Activated CD4-positive, alpha-beta T cell treated with anti-CD3 and anti-CD28 coated beads for 1 hour (primary cell): Measurements from ENCODE around the gene SYCP2.

ENCODE experiments used
- DNase-seq: peaks from one replicate; pipeline ENCODE4 v3.0.0-alpha.2; 2020

SYCP2 gene

DNA sequence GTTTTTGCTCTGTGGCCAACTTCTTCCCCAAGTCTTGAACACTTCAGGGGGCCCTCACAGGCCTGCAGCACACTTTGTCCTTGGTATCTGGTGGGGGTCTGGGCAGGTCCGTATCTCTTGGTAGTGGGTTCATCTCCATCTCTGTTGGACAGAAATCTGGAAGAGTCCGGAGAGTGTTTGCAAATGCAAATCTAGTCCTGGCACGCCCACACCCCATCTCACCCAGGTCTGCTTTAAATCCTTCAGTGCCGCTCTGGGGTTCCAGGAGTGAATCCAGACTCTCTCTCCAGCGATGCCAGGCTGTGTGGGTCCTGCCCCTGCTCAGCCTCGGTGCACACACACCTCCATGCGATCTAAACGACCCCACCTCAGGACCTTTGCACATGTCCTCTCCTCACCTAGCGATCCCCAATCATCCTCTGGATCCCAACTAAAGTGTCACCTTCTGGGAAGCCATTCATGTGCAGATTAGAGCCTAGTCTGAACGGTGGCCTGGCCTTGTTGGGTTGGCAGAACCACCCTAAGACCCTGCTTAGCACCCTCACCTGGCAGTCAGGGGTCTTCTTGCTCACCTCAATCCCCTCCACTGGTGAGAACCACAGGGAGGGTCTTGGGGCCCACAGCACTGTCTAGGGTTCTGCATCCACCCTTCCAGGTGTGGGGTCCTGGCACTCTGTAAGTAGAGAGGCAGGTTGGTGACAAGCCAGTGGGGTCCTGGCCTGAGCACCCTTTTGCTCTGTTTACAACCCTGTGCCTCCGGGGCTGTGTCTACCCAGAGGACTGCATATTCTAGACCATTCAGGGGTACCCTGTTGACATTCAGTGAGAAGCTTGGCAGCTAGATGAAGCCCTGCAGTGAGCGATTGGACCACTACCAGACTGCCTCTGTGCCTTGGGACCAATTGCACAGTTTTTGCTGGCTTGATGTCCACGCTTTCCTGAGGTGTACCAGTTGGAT is 100.8 kb downstream of the SYCP2 start:
- DNase-seq = no peak

DNA sequence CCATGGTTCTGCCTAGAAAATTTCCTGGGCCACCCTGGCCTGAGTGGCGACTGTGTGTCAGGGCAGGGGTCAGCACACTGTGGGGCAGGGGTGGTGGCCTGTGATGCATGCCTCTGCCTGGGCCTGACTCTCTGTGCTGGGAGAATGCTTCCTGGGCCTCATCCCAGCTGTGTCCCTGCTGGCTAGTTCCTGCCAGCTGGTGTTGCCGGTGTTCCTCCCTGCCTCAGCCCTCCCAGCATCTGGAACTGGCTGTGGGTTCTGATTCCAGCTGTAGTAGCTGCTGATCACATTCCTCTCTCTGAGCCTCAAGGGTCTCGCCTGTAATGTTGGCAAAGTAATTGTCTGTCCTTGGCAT is 101.5 kb downstream of the SYCP2 start:
- no peak for DNase-seq

DNA sequence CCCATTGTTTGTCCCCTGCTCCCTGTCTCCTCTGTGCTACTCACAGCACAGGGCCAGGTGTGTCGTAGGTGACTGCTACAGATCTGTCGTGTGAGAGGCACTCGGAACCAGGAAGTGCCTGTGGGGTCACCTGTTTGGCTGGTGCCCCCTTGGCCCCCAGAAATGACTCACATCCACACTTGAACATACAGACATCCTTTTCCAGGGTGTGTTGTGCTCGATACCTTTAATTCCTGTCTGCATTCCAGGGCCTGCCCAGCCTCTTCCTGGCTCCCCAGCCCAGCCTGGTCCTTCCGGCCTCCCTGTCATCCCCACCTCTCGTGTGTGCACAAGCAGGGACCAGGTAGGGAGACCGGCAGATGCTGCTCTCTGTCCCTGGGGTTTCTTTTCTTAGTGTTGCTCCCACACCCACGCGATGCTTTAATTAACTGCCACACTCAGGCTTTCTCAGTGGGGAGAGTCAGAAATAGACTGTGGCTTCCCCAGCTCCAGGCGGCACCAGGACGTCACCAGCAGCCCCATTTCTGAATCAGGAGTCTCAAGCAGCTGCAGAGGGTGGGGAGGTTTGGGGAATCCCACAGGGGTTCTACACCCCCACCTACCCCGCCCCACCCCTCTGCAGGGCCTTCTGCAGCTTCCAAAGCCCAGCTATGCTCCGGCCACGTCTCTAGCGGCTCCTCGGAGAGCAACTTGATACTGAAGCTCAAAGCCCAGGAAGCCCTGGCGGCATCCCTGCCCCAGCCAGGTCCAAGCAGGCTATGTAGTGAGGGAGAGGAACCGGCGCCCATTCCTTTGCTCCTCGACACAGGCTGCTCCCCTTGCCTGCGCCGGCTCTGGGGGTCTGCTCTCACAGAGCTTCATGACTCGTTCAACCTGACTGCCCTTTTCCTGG is 102.2 kb downstream of the SYCP2 start:
- DNase-seq = no peak

GRCh38 chr20:59830665-59831023 is 102.8 kb downstream of the SYCP2 start:
- DNase-seq = no peak

GRCh38 chr20:59829786-59830664 is 103.4 kb downstream of the SYCP2 start:
- DNase-seq = no peak

- DNase-seq = no peak
These were observed 104.2 kb downstream of the SYCP2 start for GRCh38 chr20:59829054-59829785.

DNA sequence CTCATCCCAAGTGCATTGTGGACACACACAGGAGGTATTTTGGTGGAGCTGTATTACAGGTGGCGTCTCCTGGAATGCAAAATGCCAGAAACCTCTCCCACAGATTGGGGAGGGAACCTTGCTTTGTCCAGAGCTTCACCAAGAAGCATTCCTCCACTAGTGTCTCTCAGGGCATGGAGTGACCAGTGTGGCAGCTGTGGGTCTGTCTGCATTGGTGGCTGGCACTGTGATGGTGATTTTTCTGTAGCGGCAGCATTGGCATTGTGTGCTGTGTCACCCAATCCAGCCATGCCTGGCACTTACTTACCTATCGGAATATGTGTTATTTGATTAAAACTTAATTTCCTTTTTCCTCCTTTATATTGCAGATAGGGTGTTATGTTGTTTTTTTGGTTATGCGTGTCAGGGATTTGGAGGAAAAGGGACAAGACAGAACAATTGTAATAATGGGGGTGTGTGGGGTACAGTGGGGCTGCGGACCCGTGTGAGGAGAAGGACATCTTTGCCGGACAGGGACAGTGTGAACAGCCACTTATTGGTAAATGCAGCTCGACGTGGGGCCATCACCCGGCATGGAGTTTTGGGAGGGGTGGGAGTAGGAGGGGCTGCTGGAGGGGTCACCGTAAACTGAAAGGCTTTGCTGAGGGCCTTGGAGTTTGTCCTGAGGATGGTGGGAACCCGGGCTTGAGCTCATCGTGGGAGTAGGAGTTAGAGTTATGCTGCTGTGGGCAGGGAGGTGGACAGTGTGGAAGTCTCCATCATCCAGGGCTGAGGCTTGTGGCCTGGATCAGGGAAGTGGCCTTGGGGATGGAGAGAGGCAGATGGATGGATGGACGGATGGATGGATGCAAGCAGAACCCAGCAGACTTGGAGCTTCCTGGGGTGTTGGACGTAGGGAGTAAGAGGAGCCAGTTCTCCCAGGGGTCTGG is 105.0 kb downstream of the SYCP2 start:
- DNase-seq = no peak

GRCh38 chr20:59827138-59828056 is 106.0 kb downstream of the SYCP2 start:
- no peak for DNase-seq

- DNase-seq = no peak
These were observed 107.3 kb downstream of the SYCP2 start for GRCh38 chr20:59825944-59826759.

DNA sequence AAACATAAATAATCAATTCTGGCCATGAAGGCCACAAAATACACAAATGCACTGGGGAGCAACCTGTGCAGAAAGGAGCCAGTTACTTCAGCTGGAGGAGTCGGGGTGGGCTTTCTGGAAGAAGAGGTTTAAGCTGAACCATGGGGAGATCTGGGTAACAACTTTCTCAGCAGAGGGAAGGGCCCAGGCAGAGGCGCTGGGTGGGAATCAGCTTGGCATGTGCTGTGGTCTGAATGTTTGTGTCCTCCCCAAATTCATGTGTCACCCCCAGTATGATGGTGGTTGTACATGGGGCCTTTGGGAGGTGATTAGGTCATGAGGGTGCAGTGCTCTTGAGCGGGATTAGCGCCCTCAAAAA is 107.9 kb downstream of the SYCP2 start:
- no peak for DNase-seq

- DNase-seq = no peak
These were observed 108.5 kb downstream of the SYCP2 start for GRCh38 chr20:59824711-59825562.

DNA sequence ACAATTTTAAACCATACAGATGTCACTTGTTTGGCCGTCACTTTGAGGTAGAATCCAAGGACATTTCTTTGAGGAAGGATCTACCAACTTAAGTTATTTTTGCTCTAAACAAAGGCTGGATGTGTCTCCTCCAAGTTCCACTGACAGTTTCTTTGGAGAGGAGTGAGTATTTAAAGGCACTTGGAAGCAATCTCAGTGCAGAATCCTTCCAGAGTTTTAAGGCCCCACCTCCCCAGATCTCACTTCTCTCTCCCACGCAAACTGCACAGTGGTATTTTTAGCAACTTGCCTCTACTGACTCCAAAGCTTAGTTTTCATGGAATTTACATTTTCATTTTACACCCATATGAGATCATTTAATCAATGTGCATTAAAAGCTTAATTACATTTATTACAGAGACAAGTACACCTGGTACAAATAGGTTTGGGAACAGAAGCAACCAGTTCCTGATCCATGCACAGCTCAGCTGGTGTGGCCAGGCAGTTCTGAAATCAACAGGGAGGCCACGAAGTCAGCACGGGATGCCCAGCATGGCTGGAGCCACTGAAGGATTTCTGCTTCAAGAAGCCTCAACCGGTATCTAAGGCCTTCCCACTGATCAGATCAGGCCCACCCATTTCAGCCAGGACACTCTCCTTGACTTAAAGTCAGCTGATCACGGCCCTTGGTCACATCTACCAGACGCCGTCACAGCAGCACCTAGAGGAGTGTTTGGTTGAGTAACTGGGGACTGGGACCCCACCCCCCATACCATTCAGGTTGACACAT is 109.8 kb downstream of the SYCP2 start:
- DNase-seq = no peak

- DNase-seq = no peak
These were observed 110.4 kb downstream of the SYCP2 start for GRCh38 chr20:59823030-59823423.

DNA sequence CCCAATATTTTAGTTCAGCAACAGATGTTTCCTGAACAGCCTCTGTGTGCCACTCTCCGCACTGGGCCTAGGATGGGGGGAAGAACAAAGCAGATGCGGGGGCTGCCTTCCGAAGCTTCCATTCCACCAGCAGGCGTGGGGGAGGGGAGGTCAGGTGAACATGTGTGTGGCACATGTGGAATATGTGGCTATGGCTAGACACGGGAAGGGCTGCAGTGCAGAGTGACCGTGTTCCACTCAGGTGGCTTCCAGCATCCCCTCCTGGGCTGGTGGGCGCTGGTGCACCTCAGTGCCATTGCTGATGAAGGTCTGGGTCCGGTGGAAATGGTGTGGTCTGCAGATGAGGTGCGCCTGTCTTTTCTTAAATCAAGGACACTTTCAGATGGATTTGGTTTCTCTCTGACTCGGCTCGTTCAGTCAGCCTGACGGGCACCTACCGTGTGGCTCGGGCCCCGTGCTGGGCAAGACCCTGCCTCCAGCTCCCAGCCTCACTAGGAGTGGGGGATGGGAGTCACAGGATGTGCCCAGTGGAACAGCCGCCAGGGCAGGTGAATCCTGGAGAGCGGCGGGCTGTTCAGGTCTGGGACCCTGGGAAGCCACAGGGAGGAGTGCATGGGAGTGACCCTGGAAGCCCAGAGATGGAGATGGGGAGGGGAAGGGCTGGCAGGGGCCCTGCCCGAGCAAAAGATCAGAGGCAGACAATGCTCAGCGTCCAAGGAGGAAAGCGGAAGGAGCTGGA is 111.0 kb downstream of the SYCP2 start:
- no peak for DNase-seq

- DNase-seq = no peak
These were observed 111.6 kb downstream of the SYCP2 start for GRCh38 chr20:59821788-59822187.

GRCh38 chr20:59821201-59821600 is 112.2 kb downstream of the SYCP2 start:
- DNase-seq = no peak
